22Rv1 (cell line): ENCODE data around the gene UCKL1.
A peak's percentile ranks its signal among the peaks of the same experiment; 100 is the strongest.

ENCODE experiments used
- CTCF ChIP-seq: fragments of 450-650 bp; IDR thresholded peaks from 2 replicates; pipeline ENCODE4 v1.5.1; 2017; ENCODE audit warnings: mild to moderate bottlenecking
- ZFX ChIP-seq: fragments of 450-650 bp; IDR thresholded peaks from 2 replicates; pipeline ENCODE4 v1.6.1; 2017; ENCODE audit warnings: antibody characterized with exemption, borderline replicate concordance

GRCh38 chr20:63934271-63935068 is 21.7 kb downstream of the UCKL1 start:
- TF ChIP-seq CTCF, result peak; percentile 41
- no peak for TF ChIP-seq ZFX
